KOPT-K1 (cell line): ENCODE data around the gene ADORA1.

ENCODE experiments used
- H3K27ac ChIP-seq: fragments of 200-600 bp; sonication (generic); 2 replicates; pipeline ENCODE4 v1.5.1; 2016; ENCODE audit warnings: antibody characterized with exemption, mild to moderate bottlenecking, low read depth, low read length; ENCODE audit not compliant: poor library complexity, severe bottlenecking
- H3K36me3 ChIP-seq: fragments of 200-600 bp; sonication (generic); 2 replicates; pipeline ENCODE4 v1.5.1; 2017; ENCODE audit warnings: antibody characterized with exemption, mild to moderate bottlenecking, low read length, moderate library complexity; ENCODE audit not compliant: insufficient read depth
- H3K9me3 ChIP-seq: fragments of 200-600 bp; sonication (generic); 2 replicates; pipeline ENCODE4 v1.5.1; 2017; ENCODE audit warnings: antibody characterized with exemption, low read length, mild to moderate bottlenecking; ENCODE audit not compliant: insufficient read depth, poor library complexity, severe bottlenecking

ADORA1 gene

GRCh38 chr1:203127666-203128430, at the start of gene ADORA1:
Gene ADORA1 (plus strand): TSS chr1:203127726. CDS start chr1:203128842, 1,116 bp downstream.
- Histone ChIP-seq H3K36me3 (no peaks in the 10 kb centered on the region), H3K9me3 (no peaks in the 10 kb centered on the region), H3K27ac (no peak within 1 kb of the TSS)

- H3K36me3 ChIP-seq = no peaks in the 10 kb centered on the region
- no peaks in the 10 kb centered on the region for H3K9me3 ChIP-seq
- H3K27ac ChIP-seq = no peak overlapping the region
Observed at GRCh38 chr1:203077956-203078355, 49.6 kb upstream of the ADORA1 start.

- Histone ChIP-seq H3K27ac (no peak overlapping the region), H3K9me3 (no peaks in the 10 kb centered on the region), H3K36me3 (no peaks in the 10 kb centered on the region)
Observed at GRCh38 chr1:203078478-203078877, 49.0 kb upstream of the ADORA1 start.

- no peak overlapping the region for H3K27ac ChIP-seq
- H3K36me3 ChIP-seq = no peaks in the 10 kb centered on the region
- H3K9me3 ChIP-seq = no peaks in the 10 kb centered on the region
Observed at GRCh38 chr1:203080456-203080855, 47.1 kb upstream of the ADORA1 start.

GRCh38 chr1:203081465-203082230, 45.9 kb upstream of the ADORA1 start:
- no peak overlapping the region for H3K27ac ChIP-seq

GRCh38 chr1:203082231-203082505, 45.4 kb upstream of the ADORA1 start:
- Histone ChIP-seq H3K36me3 (no peaks in the 10 kb centered on the region), H3K27ac (no peak overlapping the region), H3K9me3 (no peaks in the 10 kb centered on the region)

More at GRCh38 chr1:203081465-203082230, 45.9 kb upstream of the ADORA1 start:
- no peaks in the 10 kb centered on the region for H3K9me3 ChIP-seq
- no peaks in the 10 kb centered on the region for H3K36me3 ChIP-seq

GRCh38 chr1:203082571-203083462, 44.7 kb upstream of the ADORA1 start:
- Histone ChIP-seq H3K9me3 (no peaks in the 10 kb centered on the region), H3K27ac (no peak overlapping the region), H3K36me3 (no peaks in the 10 kb centered on the region)

- H3K36me3 ChIP-seq = no peaks in the 10 kb centered on the region
- no peak overlapping the region for H3K27ac ChIP-seq
- H3K9me3 ChIP-seq = no peaks in the 10 kb centered on the region
Observed at GRCh38 chr1:203083463-203083921, 44.0 kb upstream of the ADORA1 start.

- Histone ChIP-seq H3K9me3 (no peaks in the 10 kb centered on the region), H3K27ac (no peak overlapping the region), H3K36me3 (no peaks in the 10 kb centered on the region)
Observed at GRCh38 chr1:203084588-203085527, 42.7 kb upstream of the ADORA1 start.

- no peak within 1 kb of the TSS for H3K27ac ChIP-seq
- no peaks in the 10 kb centered on the region for H3K36me3 ChIP-seq
- no peaks in the 10 kb centered on the region for H3K9me3 ChIP-seq
Observed at GRCh38 chr1:203085528-203086406, 41.8 kb upstream of the ADORA1 start, which contains the start of gene MYOG. Gene MYOG (minus strand): TSS chr1:203086012. CDS start chr1:203085961, 51 bp downstream.

- H3K36me3 ChIP-seq = no peaks in the 10 kb centered on the region
- H3K27ac ChIP-seq = no peak overlapping the region
- H3K9me3 ChIP-seq = no peaks in the 10 kb centered on the region
Observed at GRCh38 chr1:203086992-203087763, 40.3 kb upstream of the ADORA1 start.

- Histone ChIP-seq H3K27ac (no peak overlapping the region), H3K36me3 (no peaks in the 10 kb centered on the region), H3K9me3 (no peaks in the 10 kb centered on the region)
Observed at GRCh38 chr1:203088441-203088840, 39.1 kb upstream of the ADORA1 start.
